ENCODE data around the gene TMEM120B.

DNA sequence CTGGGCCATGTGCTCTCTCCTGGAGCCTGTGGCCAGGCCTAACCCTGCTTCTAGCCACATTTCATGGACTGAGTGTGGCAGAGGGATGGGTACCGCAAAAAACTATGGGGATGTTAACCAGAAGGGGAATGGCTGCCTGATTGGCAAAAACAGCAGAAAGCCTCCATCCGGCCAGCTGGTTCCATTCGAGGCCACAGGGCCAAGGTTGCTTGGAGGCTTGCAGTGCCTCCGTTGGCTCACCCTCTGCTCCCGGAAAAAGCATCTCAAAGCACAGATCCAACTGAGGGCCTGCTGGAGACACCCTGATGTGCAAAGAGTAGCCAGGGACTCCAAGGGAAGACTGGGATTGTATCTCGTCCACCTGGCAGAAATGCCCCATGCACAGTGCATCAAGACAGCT is 16.5 kb downstream of the TMEM120B start:
- TF ChIP-seq, protein P1, sequence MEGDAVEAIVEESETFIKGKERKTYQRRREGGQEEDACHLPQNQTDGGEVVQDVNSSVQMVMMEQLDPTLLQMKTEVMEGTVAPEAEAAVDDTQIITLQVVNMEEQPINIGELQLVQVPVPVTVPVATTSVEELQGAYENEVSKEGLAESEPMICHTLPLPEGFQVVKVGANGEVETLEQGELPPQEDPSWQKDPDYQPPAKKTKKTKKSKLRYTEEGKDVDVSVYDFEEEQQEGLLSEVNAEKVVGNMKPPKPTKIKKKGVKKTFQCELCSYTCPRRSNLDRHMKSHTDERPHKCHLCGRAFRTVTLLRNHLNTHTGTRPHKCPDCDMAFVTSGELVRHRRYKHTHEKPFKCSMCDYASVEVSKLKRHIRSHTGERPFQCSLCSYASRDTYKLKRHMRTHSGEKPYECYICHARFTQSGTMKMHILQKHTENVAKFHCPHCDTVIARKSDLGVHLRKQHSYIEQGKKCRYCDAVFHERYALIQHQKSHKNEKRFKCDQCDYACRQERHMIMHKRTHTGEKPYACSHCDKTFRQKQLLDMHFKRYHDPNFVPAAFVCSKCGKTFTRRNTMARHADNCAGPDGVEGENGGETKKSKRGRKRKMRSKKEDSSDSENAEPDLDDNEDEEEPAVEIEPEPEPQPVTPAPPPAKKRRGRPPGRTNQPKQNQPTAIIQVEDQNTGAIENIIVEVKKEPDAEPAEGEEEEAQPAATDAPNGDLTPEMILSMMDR (conservative IDR thresholded peaks at IDR 0.05; ENCODE audit: low read length): no peak
- no peak for TF ChIP-seq EZH2phosphoT487 (IDR thresholded peaks at IDR 0.05; ENCODE audit: borderline replicate concordance, low read depth, low read length)

All from OCI-LY7 (cell line).